ENCODE results near the gene SPI1. TPM values are rescaled to one million over a fixed set of nuclear protein-coding genes. Genes with fewer than 3 reads are reported as not detected.
"Not testable (repeated sequence)": the region's sequence is repeated elsewhere in the genome, so short reads cannot be mapped to it uniquely, and the experiment has no call there.

Gene SPI1
- polyA plus RNA-seq, 1 donor (not counting 4 experiments of a cell fraction or from before 2014, with no cell fraction given), result not detected

DNA sequence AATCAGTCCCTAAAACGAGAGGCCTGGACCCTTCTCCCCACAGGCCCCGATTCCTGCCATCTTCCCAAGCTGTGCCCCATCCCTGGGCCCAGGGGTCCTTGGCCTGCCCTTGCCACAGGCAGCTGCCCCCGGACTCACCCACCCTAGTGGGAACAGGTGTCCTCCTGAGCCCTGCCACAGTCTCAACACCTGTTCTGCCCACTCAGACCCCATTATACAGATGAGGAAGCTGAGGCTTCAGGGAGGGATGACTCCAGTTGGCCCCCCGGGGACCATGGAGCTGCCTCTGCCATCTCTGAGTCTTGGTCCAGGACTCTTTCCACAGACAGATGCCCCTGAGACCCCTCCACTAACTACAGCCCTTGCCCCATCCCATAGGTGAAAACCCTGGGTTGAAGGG is 41.8 kb downstream of the SPI1 start:
- DNase-seq (ENCODE audit: low read depth, low spot score), result no peak
- Histone ChIP-seq H3K79me2 (ENCODE audit: control insufficient read depth, insufficient read depth, low read length) (no peaks in the 10 kb centered on the region), H3K9me1 (ENCODE audit: control insufficient read depth, extremely low read depth, insufficient read depth, low read length) (no peaks in the 10 kb centered on the region), H3K27me3 (ENCODE audit: control insufficient read depth, extremely low read depth, insufficient read depth, low read length) (no peaks in the 10 kb centered on the region), H3K27ac (ENCODE audit: control insufficient read depth, insufficient read depth, low read length) (no peak overlapping the region), H3K9me3 (ENCODE audit: control insufficient read depth, low read depth, low read length) (no peaks in the 10 kb centered on the region), H3K36me3 (ENCODE audit: control insufficient read depth in 2 of 2, extremely low read depth in 1 of 2, insufficient read depth in 2 of 2, low read length in 2 of 2) (no peaks in the 10 kb centered on the region), H3K9ac (ENCODE audit: control insufficient read depth, extremely low read depth, insufficient read depth, low read length) (no peak overlapping the region), H3K4me2 (ENCODE audit: control insufficient read depth, extremely low read depth, insufficient read depth, low read depth, low read length) (no peak overlapping the region), H2AFZ (ENCODE audit: control insufficient read depth, low read length) (no peak overlapping the region), H3K4me3 (ENCODE audit: control insufficient read depth in 2 of 3, extremely low read depth in 1 of 3, insufficient read depth in 2 of 3, low read depth in 1 of 3, low read length in 3 of 3) (no peak overlapping the region), H3K4me1 (ENCODE audit: control insufficient read depth, extremely low read depth, insufficient read depth, low read length) (no peaks in the 10 kb centered on the region), H4K20me1 (ENCODE audit: control insufficient read depth, extremely low read depth, insufficient read depth, low read length) (no peaks in the 10 kb centered on the region)
- dilution Hi-C loops (cut with MboI; ENCODE audit: extremely low pct_ligation_motif_present, low sequenced_read_pairs), result no loop called here
- no peak for FAIRE-seq
- TF ChIP-seq EZH2 (IDR thresholded peaks at IDR 0.05; ENCODE audit: low read length), result no peak
- TF ChIP-seq, protein P1, sequence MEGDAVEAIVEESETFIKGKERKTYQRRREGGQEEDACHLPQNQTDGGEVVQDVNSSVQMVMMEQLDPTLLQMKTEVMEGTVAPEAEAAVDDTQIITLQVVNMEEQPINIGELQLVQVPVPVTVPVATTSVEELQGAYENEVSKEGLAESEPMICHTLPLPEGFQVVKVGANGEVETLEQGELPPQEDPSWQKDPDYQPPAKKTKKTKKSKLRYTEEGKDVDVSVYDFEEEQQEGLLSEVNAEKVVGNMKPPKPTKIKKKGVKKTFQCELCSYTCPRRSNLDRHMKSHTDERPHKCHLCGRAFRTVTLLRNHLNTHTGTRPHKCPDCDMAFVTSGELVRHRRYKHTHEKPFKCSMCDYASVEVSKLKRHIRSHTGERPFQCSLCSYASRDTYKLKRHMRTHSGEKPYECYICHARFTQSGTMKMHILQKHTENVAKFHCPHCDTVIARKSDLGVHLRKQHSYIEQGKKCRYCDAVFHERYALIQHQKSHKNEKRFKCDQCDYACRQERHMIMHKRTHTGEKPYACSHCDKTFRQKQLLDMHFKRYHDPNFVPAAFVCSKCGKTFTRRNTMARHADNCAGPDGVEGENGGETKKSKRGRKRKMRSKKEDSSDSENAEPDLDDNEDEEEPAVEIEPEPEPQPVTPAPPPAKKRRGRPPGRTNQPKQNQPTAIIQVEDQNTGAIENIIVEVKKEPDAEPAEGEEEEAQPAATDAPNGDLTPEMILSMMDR (optimal IDR thresholded peaks at IDR 0.05 in 1 of 3, IDR thresholded peaks at IDR 0.05 in 1 of 3, conservative IDR thresholded peaks at IDR 0.05 in 1 of 3; ENCODE audit: extremely low read depth in 1 of 3, insufficient read depth in 2 of 3, low read length in 3 of 3), result no peak

DNA sequence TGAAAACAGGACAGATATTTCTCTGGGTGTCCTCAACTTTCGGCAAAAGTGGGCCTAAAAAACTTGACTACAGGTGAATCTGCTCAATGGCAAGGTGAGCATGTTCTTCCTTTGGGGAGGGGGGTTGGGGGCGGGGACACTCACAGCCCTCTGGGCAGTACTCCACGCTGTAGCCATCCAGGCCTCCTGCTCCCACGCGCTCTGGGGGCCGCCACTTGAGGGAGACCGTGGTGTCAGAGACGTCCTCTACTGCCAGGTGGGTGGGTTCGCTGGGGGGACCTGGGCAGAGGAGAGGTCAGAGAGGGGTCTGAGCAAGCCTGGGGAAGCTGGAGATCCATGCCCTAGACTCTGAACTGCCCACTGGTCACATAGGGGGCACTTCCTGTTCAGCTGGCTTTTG is 42.6 kb downstream of the SPI1 start:
- Histone ChIP-seq H2AFZ (ENCODE audit: control insufficient read depth, low read length) (no peak overlapping the region), H4K20me1 (ENCODE audit: control insufficient read depth, extremely low read depth, insufficient read depth, low read length) (no peaks in the 10 kb centered on the region), H3K9ac (ENCODE audit: control insufficient read depth, extremely low read depth, insufficient read depth, low read length) (no peak overlapping the region), H3K9me3 (ENCODE audit: control insufficient read depth, low read depth, low read length) (no peaks in the 10 kb centered on the region), H3K9me1 (ENCODE audit: control insufficient read depth, extremely low read depth, insufficient read depth, low read length) (no peaks in the 10 kb centered on the region), H3K4me3 (ENCODE audit: control insufficient read depth in 2 of 3, extremely low read depth in 1 of 3, insufficient read depth in 2 of 3, low read depth in 1 of 3, low read length in 3 of 3) (no peak overlapping the region), H3K27me3 (ENCODE audit: control insufficient read depth, extremely low read depth, insufficient read depth, low read length) (no peaks in the 10 kb centered on the region), H3K79me2 (ENCODE audit: control insufficient read depth, insufficient read depth, low read length) (no peaks in the 10 kb centered on the region), H3K4me1 (ENCODE audit: control insufficient read depth, extremely low read depth, insufficient read depth, low read length) (no peaks in the 10 kb centered on the region), H3K36me3 (ENCODE audit: control insufficient read depth in 2 of 2, extremely low read depth in 1 of 2, insufficient read depth in 2 of 2, low read length in 2 of 2) (peaks cover 0 to 1% of the 10 kb centered on the region in 2 experiments), H3K27ac (ENCODE audit: control insufficient read depth, insufficient read depth, low read length) (no peak overlapping the region), H3K4me2 (ENCODE audit: control insufficient read depth, extremely low read depth, insufficient read depth, low read depth, low read length) (no peak overlapping the region)
- FAIRE-seq (no peak), DNase-seq (ENCODE audit: low read depth, low spot score) (no peak)
- no peak for TF ChIP-seq EZH2 (IDR thresholded peaks at IDR 0.05; ENCODE audit: low read length)
- TF ChIP-seq, protein P1 (optimal IDR thresholded peaks at IDR 0.05 in 1 of 3, IDR thresholded peaks at IDR 0.05 in 1 of 3, conservative IDR thresholded peaks at IDR 0.05 in 1 of 3; ENCODE audit: extremely low read depth in 1 of 3, insufficient read depth in 2 of 3, low read length in 3 of 3), result no peak
- dilution Hi-C loops (cut with MboI; ENCODE audit: extremely low pct_ligation_motif_present, low sequenced_read_pairs), result no loop called here

DNA sequence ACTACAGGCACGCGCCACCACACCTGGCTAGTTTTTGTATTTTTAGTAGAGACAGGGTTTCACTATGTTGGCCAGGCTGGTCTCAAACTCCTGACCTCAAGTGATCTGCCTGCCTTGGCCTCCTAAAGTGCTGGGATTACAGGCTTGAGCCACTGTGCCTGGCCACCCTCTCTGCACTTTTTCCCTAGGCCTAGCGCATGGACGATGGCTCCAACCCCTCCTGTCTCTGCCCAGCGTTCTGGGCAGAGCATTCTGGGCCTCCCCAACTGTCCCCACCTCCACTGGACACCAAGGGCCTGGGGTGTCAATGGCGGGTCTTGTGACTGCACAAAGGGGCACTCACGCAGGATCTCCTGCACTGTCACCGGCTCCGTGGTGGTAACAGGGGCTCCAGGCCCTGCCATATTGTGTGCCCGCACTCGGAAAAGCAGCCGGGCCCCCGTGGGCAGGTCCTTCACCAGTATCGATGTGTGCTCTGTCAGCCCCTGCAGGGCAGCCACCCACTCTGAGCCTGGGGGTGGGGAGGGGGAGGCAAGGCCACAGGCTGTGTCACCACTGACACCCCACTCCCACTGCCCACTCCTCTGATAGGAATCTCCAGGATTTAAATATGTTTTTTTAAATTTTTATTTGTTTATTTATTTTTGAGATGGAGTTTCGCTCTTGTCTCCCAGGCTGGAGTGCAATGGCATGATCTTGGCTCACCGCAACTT is 43.5 kb downstream of the SPI1 start:
- H3K9ac ChIP-seq (ENCODE audit: control insufficient read depth, extremely low read depth, insufficient read depth, low read length); H3K4me2 ChIP-seq (ENCODE audit: control insufficient read depth, extremely low read depth, insufficient read depth, low read depth, low read length); H3K4me3 ChIP-seq (ENCODE audit: control insufficient read depth in 2 of 3, extremely low read depth in 1 of 3, insufficient read depth in 2 of 3, low read depth in 1 of 3, low read length in 3 of 3); dilution Hi-C loops (cut with MboI; ENCODE audit: extremely low pct_ligation_motif_present, low sequenced_read_pairs); H3K27me3 ChIP-seq (ENCODE audit: control insufficient read depth, extremely low read depth, insufficient read depth, low read length); H3K36me3 ChIP-seq (ENCODE audit: control insufficient read depth in 2 of 2, extremely low read depth in 1 of 2, insufficient read depth in 2 of 2, low read length in 2 of 2); H4K20me1 ChIP-seq (ENCODE audit: control insufficient read depth, extremely low read depth, insufficient read depth, low read length); H3K4me1 ChIP-seq (ENCODE audit: control insufficient read depth, extremely low read depth, insufficient read depth, low read length); H3K27ac ChIP-seq (ENCODE audit: control insufficient read depth, insufficient read depth, low read length); H3K79me2 ChIP-seq (ENCODE audit: control insufficient read depth, insufficient read depth, low read length); FAIRE-seq; H2AFZ ChIP-seq (ENCODE audit: control insufficient read depth, low read length); H3K9me1 ChIP-seq (ENCODE audit: control insufficient read depth, extremely low read depth, insufficient read depth, low read length); H3K9me3 ChIP-seq (ENCODE audit: control insufficient read depth, low read depth, low read length); DNase-seq (ENCODE audit: low read depth, low spot score): not testable (repeated sequence)

Data from keratinocyte (primary cell).